Pancreas (tissue), 10 donors: ENCODE results near the gene SLC38A2. TPM values are rescaled to one million over a fixed set of nuclear protein-coding genes. Genes with fewer than 3 reads are reported as not detected.

ENCODE experiments used
- ATAC-seq, 4 donors: fragments of 200-7000 bp; cut with Tn5 transposase; one replicate each; pipeline versions ENCODE4 v1.8.0 to v1.9.1; 2020; ENCODE audit warnings: mild to moderate bottlenecking in 4 of 4, moderate library complexity in 4 of 4
- DNase-seq, 6 donors: peaks; one replicate each; pipeline ENCODE4 v3.0.0-alpha.2; 2020
- FAIRE-seq: peaks from 2 replicates; lab custom pipeline; 2012; peaks lifted over from hg19 to GRCh38; lab: Jason Lieb, UNC
- H3K27ac ChIP-seq, 4 donors: fragments of 200-600 bp; sonication (generic); 1 replicate in 3 of 4; 2 replicates in 1 of 4; pipeline versions ENCODE4 v1.5.0 to v1.8.0; 2020
- H3K27me3 ChIP-seq, 4 donors: fragments of 200-600 bp; one replicate each; pipeline ENCODE4 v1.8.0; 2021
- H3K36me3 ChIP-seq, 3 donors: fragments of 200-600 bp; sonication (generic) in 1 of 3; one replicate each; pipeline versions ENCODE4 v1.5.0 to v1.8.0; 2020 to 2021
- H3K4me1 ChIP-seq, 3 donors: fragments of 200-600 bp; one replicate each; pipeline ENCODE4 v1.8.0; 2021
- H3K4me3 ChIP-seq, 4 donors: fragments of 200-600 bp; sonication (generic) in 2 of 4; one replicate each; pipeline versions ENCODE4 v1.5.0 to v1.8.0; 2020 to 2021
- H3K9me3 ChIP-seq, 4 donors: fragments of 200-600 bp; one replicate each; pipeline ENCODE4 v1.8.0; 2021
- WGBS, 2 donors: extraction: QIAGEN DNeasy Blood & Tissue Kit; methylation state at CpG; one replicate each; pipeline ENCODE4 v1.1.7; 2013; 5-methylcytosine and 5-hydroxymethylcytosine counted together
- intact Hi-C, 3 donors: fragments of 100-400 bp; cut with DNase I; formaldehyde crosslinking; loops; one replicate each; pipeline versions ENCODE4 v1.11.1 to v1.14.2; 2022
- polyA plus RNA-seq, 2 donors: library from polyadenylated mRNA; stranded (reverse); fragments of 200-250 nt; gene quantifications; one replicate each; pipeline ENCODE4 v1.2.3, GENCODE V29; 2013
- total RNA-seq, 6 donors: library from RNA; stranded (reverse); fragmentation: NEBNext Ultra II Directional in 4 of 6; extraction: Animal tissue kit (Norgen Biotek cat#: 25700) in 4 of 6; gene quantifications; one replicate each; pipeline versions ENCODE4 v1.2.1 to v1.2.4, GENCODE V29; 2021 to 2023
- TF ChIP-seq, protein P1 (sequence below), 4 donors: fragments of 200-600 bp; sonication (generic) in 3 of 4; IDR thresholded peaks; one replicate each; pipeline versions ENCODE4 v1.5.0 to v1.8.0; 2021; ENCODE audit warnings: antibody characterized with exemption in 4 of 4
- donor health status: healthy with polysubstance abuse.
- donor health status: DM: no; HTN: no; CAD: no; lungs with moderate emphysema.
- donor health status: DM: no; HTN: no; CAD: no.
- donor health status: control.
- donor health status: control.
- donor health status: Bipolar disorder and iron deficiency.
- donor health status: DM: yes; HTN: yes; CAD: no.
- donor health status: DM: no; HTN: no; CAD: no.
- donor health status: DM: no; HTN: no; CAD: no.
- donor health status: DM: yes; HTN: yes; CAD: no.

SLC38A2 gene
- total and polyA plus RNA-seq, 8 donors = 24.2 to 155 (median 78.9) TPM

DNA sequence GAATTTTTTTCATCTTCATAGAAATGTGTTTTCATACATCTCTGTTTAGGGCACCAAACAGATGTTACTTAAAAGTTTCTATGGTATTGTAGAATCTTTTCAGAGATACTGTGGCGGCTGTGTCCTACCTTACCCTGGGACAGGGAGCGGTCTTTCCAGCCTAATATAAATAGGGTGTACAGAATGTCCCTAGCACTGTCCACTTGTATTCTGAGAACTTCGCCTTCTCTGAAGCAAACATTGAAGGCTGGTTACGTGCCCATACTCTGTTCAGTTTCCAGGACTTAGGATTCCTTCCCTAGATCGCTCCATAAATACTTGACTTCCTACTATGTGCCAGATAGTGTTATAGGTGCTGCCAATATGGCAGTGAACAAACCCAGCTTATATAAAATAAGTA lies 24.3 kb upstream of the SLC38A2 start:
- TF ChIP-seq, protein P1, sequence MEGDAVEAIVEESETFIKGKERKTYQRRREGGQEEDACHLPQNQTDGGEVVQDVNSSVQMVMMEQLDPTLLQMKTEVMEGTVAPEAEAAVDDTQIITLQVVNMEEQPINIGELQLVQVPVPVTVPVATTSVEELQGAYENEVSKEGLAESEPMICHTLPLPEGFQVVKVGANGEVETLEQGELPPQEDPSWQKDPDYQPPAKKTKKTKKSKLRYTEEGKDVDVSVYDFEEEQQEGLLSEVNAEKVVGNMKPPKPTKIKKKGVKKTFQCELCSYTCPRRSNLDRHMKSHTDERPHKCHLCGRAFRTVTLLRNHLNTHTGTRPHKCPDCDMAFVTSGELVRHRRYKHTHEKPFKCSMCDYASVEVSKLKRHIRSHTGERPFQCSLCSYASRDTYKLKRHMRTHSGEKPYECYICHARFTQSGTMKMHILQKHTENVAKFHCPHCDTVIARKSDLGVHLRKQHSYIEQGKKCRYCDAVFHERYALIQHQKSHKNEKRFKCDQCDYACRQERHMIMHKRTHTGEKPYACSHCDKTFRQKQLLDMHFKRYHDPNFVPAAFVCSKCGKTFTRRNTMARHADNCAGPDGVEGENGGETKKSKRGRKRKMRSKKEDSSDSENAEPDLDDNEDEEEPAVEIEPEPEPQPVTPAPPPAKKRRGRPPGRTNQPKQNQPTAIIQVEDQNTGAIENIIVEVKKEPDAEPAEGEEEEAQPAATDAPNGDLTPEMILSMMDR (IDR thresholded peaks at IDR 0.05) = no peak
- Histone ChIP-seq H3K4me1 (no peaks in the 10 kb centered on the region), H3K9me3 (no peaks in the 10 kb centered on the region), H3K27me3 (no peaks in the 10 kb centered on the region), H3K36me3 (no peaks in the 10 kb centered on the region), H3K4me3 (no peak overlapping the region), H3K27ac (no peak overlapping the region)
- DNase-seq = no peak
- no peak for FAIRE-seq
- intact Hi-C loops = no loop called here
- no peak for ATAC-seq
- 97 to 100% methylated on average over 5 of the region's 5 CpGs for WGBS, 2 donors

DNA sequence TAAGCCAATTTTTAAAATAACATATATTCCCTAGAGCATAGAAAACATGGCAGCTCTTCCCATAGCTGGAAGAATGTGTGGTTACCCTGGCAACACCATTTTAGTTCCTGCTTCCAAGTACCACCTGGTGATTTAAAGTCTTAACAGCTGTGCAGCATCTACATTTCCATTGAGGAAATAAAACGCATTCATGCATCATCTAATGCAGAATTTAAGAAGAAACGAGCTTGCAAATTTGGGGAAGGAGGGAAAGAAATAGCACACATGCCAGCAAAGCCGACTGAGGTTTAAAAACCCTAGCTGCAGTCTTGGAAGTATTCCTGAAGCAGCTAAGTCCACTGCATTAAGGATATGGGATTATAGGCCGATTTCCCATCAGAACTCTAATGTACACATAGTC lies 22.8 kb upstream of the SLC38A2 start:
- ATAC-seq (no peak), FAIRE-seq (no peak), DNase-seq (no peak)
- Histone ChIP-seq H3K9me3 (no peaks in the 10 kb centered on the region), H3K27ac (no peak overlapping the region), H3K4me1 (no peaks in the 10 kb centered on the region), H3K36me3 (no peaks in the 10 kb centered on the region), H3K4me3 (no peak overlapping the region), H3K27me3 (no peaks in the 10 kb centered on the region)
- 83% methylated on average over 4 of the region's 4 CpGs for WGBS, 2 donors
- intact Hi-C loops = no loop called here
- TF ChIP-seq, protein P1 (IDR thresholded peaks at IDR 0.05) = no peak

DNA sequence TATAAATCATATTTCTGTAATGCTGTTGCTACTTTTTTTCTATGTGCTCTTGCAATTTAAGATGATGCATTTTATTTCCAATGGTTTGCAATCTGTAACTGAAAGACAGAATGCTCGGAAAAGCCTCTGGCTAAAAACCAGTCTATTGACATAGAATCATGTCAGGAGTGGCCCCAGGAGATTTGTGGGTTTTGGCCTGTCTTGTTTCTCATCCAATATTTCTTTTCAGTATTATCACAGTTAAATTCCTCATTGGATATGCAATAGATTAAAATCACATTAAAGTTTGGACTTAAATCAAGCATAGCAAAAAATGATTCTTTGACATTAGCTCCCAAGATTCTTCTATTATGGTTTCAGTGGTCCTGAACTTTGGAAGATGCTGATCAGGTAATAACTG lies 19.1 kb upstream of the SLC38A2 start:
- FAIRE-seq = no peak

DNA sequence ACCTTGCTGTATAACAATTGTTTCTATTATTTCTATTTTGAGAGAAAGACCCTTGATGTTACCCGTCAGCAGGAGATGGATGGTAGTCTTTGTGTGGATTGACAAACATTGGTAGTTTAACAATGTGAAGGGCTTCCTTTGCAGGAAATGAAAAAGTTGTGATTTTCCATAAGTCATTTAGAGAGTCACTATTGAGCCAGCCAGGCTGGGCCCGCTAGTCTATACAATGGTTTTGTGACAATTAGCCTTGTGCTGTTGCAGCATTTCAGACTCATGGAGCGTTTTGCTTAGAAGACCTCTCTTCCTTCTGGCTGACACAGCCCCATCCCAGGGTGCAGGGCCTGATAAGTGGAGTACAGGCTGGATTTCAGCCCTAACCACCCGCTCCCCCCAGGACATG lies 18.3 kb upstream of the SLC38A2 start:
- H3K27ac ChIP-seq = no peak overlapping the region
- 92 to 96% methylated on average over 4 of the region's 4 CpGs for WGBS, 2 donors
- DNase-seq = no peak
- intact Hi-C loops = no loop called here
- TF ChIP-seq, protein P1 (IDR thresholded peaks at IDR 0.05) = no peak
- peaks cover 0 to 21% (median 12%) of the 10 kb centered on the region in 3 donors for H3K4me1 ChIP-seq
- H3K9me3 ChIP-seq = no peaks in the 10 kb centered on the region
- ATAC-seq = no peak
- no peak overlapping the region for H3K4me3 ChIP-seq
- no peaks in the 10 kb centered on the region for H3K27me3 ChIP-seq
- no peak for FAIRE-seq
- H3K36me3 ChIP-seq = no peaks in the 10 kb centered on the region

More for the DNA sequence above, 19.1 kb upstream of the SLC38A2 start:
- Histone ChIP-seq H3K27ac (no peak overlapping the region), H3K4me1 (peaks cover 0 to 14% (median 4%) of the 10 kb centered on the region in 3 donors), H3K9me3 (no peaks in the 10 kb centered on the region), H3K27me3 (no peaks in the 10 kb centered on the region), H3K4me3 (no peak overlapping the region), H3K36me3 (no peaks in the 10 kb centered on the region)
- 85 to 87% methylated on average over 1 of the region's 1 CpG for WGBS, 2 donors
- TF ChIP-seq, protein P1 (IDR thresholded peaks at IDR 0.05) = no peak
- no peak for ATAC-seq
- intact Hi-C loops = no loop called here
- DNase-seq = no peak

DNA sequence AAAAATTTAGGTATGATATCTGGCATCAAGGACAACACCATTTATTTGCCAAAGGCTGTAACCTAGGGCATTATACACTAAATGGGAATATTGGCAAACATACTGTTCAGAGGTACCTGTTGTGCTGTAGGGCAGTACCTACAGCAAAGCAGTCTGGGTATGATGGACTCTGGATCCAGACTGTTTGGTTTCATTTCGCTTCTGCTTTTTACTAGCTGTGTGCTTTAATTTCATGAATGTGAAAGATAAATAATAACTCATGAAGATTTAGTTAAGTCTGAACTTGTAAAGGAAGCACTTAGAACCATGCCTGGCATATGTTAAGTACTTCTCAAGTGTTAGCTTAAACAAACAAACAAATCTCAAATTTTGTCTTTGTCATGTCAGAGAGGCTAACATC lies 17.7 kb upstream of the SLC38A2 start:
- 82 to 84% methylated on average over 1 of the region's 1 CpG for WGBS, 2 donors
- FAIRE-seq (no peak), DNase-seq (no peak), ATAC-seq (no peak)
- Histone ChIP-seq H3K27ac (no peak overlapping the region), H3K27me3 (no peaks in the 10 kb centered on the region), H3K9me3 (no peaks in the 10 kb centered on the region), H3K36me3 (no peaks in the 10 kb centered on the region), H3K4me3 (no peak overlapping the region), H3K4me1 (peaks cover 5 to 27% (median 18%) of the 10 kb centered on the region in 3 donors)
- TF ChIP-seq, protein P1 (IDR thresholded peaks at IDR 0.05) = no peak
- intact Hi-C loops = no loop called here
